Erythroblast (primary cell): Measurements from ENCODE around the gene MUC4.
"Not testable (repeated sequence)": the region's sequence is repeated elsewhere in the genome, so short reads cannot be mapped to it uniquely, and the experiment has no call there.

Experiments
- DNase-seq, 2 experiments: peaks; one replicate each; lab custom pipeline; 2025; lab: John Stamatoyannopoulos, UW
- GATA1 ChIP-seq: IDR thresholded peaks from 2 replicates; pipeline ENCODE4 v1.6.1; 2011; ENCODE audit warnings: low read depth, mild to moderate bottlenecking, control low read depth, low read length, moderate library complexity
- POLR2A ChIP-seq: IDR thresholded peaks from 2 replicates; pipeline ENCODE4 v1.6.1; 2011; ENCODE audit warnings: mild to moderate bottlenecking, low read length

MUC4 gene

GRCh38 chr3:195735036-195735695, 76.6 kb downstream of the MUC4 start:
- DNase-seq, result no peak
- TF ChIP-seq GATA1 (no peak), POLR2A (no peak)

GRCh38 chr3:195732940-195733339, 78.8 kb downstream of the MUC4 start:
- TF ChIP-seq GATA1, result no peak
- no peak for TF ChIP-seq POLR2A
- no peak for DNase-seq

GRCh38 chr3:195731356-195731905, 80.3 kb downstream of the MUC4 start:
- no peak for DNase-seq
- TF ChIP-seq GATA1 (no peak), POLR2A (no peak)

- DNase-seq, result no peak
- no peak for TF ChIP-seq GATA1
Measured at GRCh38 chr3:195729476-195730251, 82.1 kb downstream of the MUC4 start.

- not testable (repeated sequence) for DNase-seq
Measured at GRCh38 chr3:195728789-195729188, 82.9 kb downstream of the MUC4 start.

- DNase-seq, result no peak
- TF ChIP-seq GATA1 (no peak), POLR2A (no peak)
Measured at GRCh38 chr3:195727606-195728195, 84.0 kb downstream of the MUC4 start.

- DNase-seq, result not testable (repeated sequence)
Measured at GRCh38 chr3:195725916-195726740, 85.6 kb downstream of the MUC4 start.

- not testable (repeated sequence) for DNase-seq
Measured at GRCh38 chr3:195724363-195724762, 87.4 kb downstream of the MUC4 start.

GRCh38 chr3:195722996-195723345, 88.8 kb downstream of the MUC4 start:
- DNase-seq, result not testable (repeated sequence)

- not testable (repeated sequence) for DNase-seq
Measured at GRCh38 chr3:195722139-195722995, 89.4 kb downstream of the MUC4 start.

- not testable (repeated sequence) for DNase-seq
Measured at GRCh38 chr3:195720831-195721506, 90.8 kb downstream of the MUC4 start, which contains the start of gene MUC20. Gene MUC20, plus strand, starts transcription at chr3:195720978. Its CDS starts 30 bp downstream, at chr3:195721008.

- DNase-seq, result not testable (repeated sequence)
Measured at GRCh38 chr3:195719514-195720254, 92.0 kb downstream of the MUC4 start.

- no peak for DNase-seq
- no peak for TF ChIP-seq GATA1
- TF ChIP-seq POLR2A, result no peak
Measured at GRCh38 chr3:195718477-195718984, 93.2 kb downstream of the MUC4 start.
